Endothelial cell of umbilical vein (primary cell): ENCODE results near the gene CXCR1. TPM values are rescaled to one million over a fixed set of nuclear protein-coding genes. Genes with fewer than 3 reads are reported as not detected.

Experiments
- Bru-seq: library from RNA; stranded (reverse); fragments of 400-500 nt; gene quantifications from one replicate; lab custom pipeline; 2021; lab: Mats Ljungman, UMichigan
- BruChase-seq, 2 experiments: library from RNA; stranded (reverse); fragments of 400-500 nt; gene quantifications; one replicate each; lab custom pipeline; 2021; lab: Mats Ljungman, UMichigan
- BruUV-seq: library from RNA; stranded (reverse); fragments of 400-500 nt; replicated peaks from 2 replicates; lab custom pipeline; 2021; lab: Mats Ljungman, UMichigan
- CTCF ChIA-PET: fragments of 300-600, 350-600 bp; sonication (Branson Sonifier 250); formaldehyde crosslinking; loops from one replicate; lab custom pipeline; 2021; ENCODE audit warnings: antibody characterized with exemption, inconsistent platforms; lab: Charles Lee
- POLR2A ChIA-PET: fragments of 300-600, 350-600 bp; sonication (Branson Sonifier 250); formaldehyde crosslinking; loops from one replicate; lab custom pipeline; 2021; ENCODE audit warnings: antibody characterized with exemption, inconsistent platforms; lab: Charles Lee
- DNase-seq: peaks from one replicate; pipeline ENCODE4 v3.0.0-alpha.2; 2011; ENCODE audit warnings: low read depth, low spot score
- FAIRE-seq: peaks from 2 replicates; lab custom pipeline; 2011; peaks lifted over from hg19 to GRCh38; lab: Jason Lieb, UNC
- H2AFZ ChIP-seq: 2 replicates; pipeline ENCODE4 v1.6.0; 2012; ENCODE audit warnings: low read depth, low read length, control low read depth, inconsistent platforms
- H3K27ac ChIP-seq: 2 replicates; pipeline ENCODE4 v1.5.1; 2011; ENCODE audit warnings: low read depth, mild to moderate bottlenecking, control low read depth, low read length, moderate library complexity; ENCODE audit not compliant: insufficient read depth
- H3K27me3 ChIP-seq, 2 experiments: 2 replicates each; pipeline versions ENCODE4 v1.6.0 to v1.6.1; 2011; ENCODE audit warnings: low read length in 2 of 2, mixed read lengths in 1 of 2; ENCODE audit not compliant: control insufficient read depth in 2 of 2, insufficient read depth in 2 of 2
- H3K36me3 ChIP-seq, 2 experiments: 2 replicates in 1 of 2; 3 replicates in 1 of 2; pipeline ENCODE4 v1.5.1; 2011; ENCODE audit warnings: low read length in 2 of 2, mild to moderate bottlenecking in 1 of 2, moderate library complexity in 1 of 2; ENCODE audit not compliant: control insufficient read depth in 2 of 2, insufficient read depth in 2 of 2; ENCODE audit errors: extremely low read depth in 1 of 2
- H3K4me1 ChIP-seq: 3 replicates; pipeline ENCODE4 v1.5.1; 2011; ENCODE audit warnings: mild to moderate bottlenecking, low read length; ENCODE audit not compliant: control insufficient read depth, insufficient read depth; ENCODE audit errors: extremely low read depth
- H3K4me2 ChIP-seq: 2 replicates; pipeline ENCODE4 v1.6.1; 2011; ENCODE audit warnings: low read length, control low read depth, mixed read lengths; ENCODE audit not compliant: insufficient read depth
- H3K4me3 ChIP-seq, 3 experiments: fragments of 200-600 bp in 1 of 3; sonication (generic), shearing (Covaris generic) in 1 of 3; replicated peaks in 1 of 3; 2 replicates each; pipeline ENCODE4 v1.5.1; 2011 to 2016; ENCODE audit warnings: control low read depth in 3 of 3, low read length in 3 of 3, mild to moderate bottlenecking in 2 of 3, inconsistent platforms in 1 of 3, low read depth in 1 of 3, moderate library complexity in 1 of 3; ENCODE audit not compliant: insufficient read depth in 1 of 3
- H3K79me2 ChIP-seq: 2 replicates; pipeline ENCODE4 v1.6.0; 2012; ENCODE audit warnings: low read length, inconsistent platforms; ENCODE audit not compliant: control insufficient read depth, insufficient read depth
- H3K9ac ChIP-seq: replicated peaks from 2 replicates; pipeline ENCODE3; 2011; ENCODE audit warnings: low read length, control low read depth; ENCODE audit not compliant: insufficient read depth; ENCODE audit errors: extremely low read depth
- H3K9me1 ChIP-seq: replicated peaks from 3 replicates; pipeline ENCODE4 v1.6.0; 2011; ENCODE audit warnings: mild to moderate bottlenecking, low read length; ENCODE audit not compliant: control insufficient read depth, insufficient read depth; ENCODE audit errors: extremely low read depth
- H3K9me3 ChIP-seq: replicated peaks from 2 replicates; pipeline ENCODE4 v1.5.1; 2012; ENCODE audit warnings: low read length, inconsistent platforms; ENCODE audit not compliant: control insufficient read depth, insufficient read depth
- H4K20me1 ChIP-seq: replicated peaks from 2 replicates; pipeline ENCODE3; 2011; ENCODE audit warnings: mild to moderate bottlenecking, low read length; ENCODE audit not compliant: control insufficient read depth, insufficient read depth; ENCODE audit errors: extremely low read depth
- FOS ChIP-seq: IDR thresholded peaks from 2 replicates; pipeline ENCODE4 v1.6.1; 2011; ENCODE audit warnings: mild to moderate bottlenecking, low read length, moderate library complexity, borderline replicate concordance; ENCODE audit not compliant: insufficient read depth
- GATA2 ChIP-seq: IDR thresholded peaks from 2 replicates; pipeline ENCODE4 v1.7.0; 2011; ENCODE audit warnings: low read depth, mild to moderate bottlenecking, moderate library complexity, mixed read lengths, low read length; ENCODE audit not compliant: insufficient read length, insufficient read depth
- MYC ChIP-seq: IDR thresholded peaks from one replicate; pipeline ENCODE4 v1.6.1; 2011; ENCODE audit warnings: mild to moderate bottlenecking, low read depth, low read length
- POLR2A ChIP-seq: IDR thresholded peaks from 2 replicates; pipeline ENCODE4 v1.6.1; 2012; ENCODE audit warnings: low read depth, mild to moderate bottlenecking, control low read depth, low read length
- dilution Hi-C: fragments of 300-500 bp; cut with MboI; formaldehyde crosslinking; loops from one replicate; pipeline ENCODE4 v1.15.0; 2019; ENCODE audit warnings: low sequenced_read_pairs; ENCODE audit not compliant: extremely low pct_ligation_motif_present
- intact Hi-C: fragments of 100-400 bp; cut with micrococcal nuclease; formaldehyde crosslinking; loops from one replicate; pipeline ENCODE4 v1.10.0; 2022
- long read RNA-seq: library from polyadenylated mRNA; stranded (forward); transcript quantifications from one replicate; pipeline ENCODE4 v2.0.0, GENCODE V29; 2021
- polyA minus RNA-seq, 3 experiments: library from RNA; depleted of rRNA, polyadenylated mRNA; stranded (reverse); fragments of >200 nt; gene quantifications; 1 replicate in 1 of 3; 2 replicates in 2 of 3; pipeline ENCODE4 v1.2.3, GENCODE V29; 2011
- polyA plus RNA-seq, 4 experiments: library from polyadenylated mRNA; depleted of rRNA in 3 of 4; stranded (reverse) in 3 of 4; unstranded in 1 of 4; fragments of >200 nt; gene quantifications; 2 replicates each; pipeline versions ENCODE4 v1.2.1 to v1.2.3, GENCODE V29; 2011 to 2012; ENCODE audit warnings: missing spikeins in 1 of 4
- total RNA-seq: library from RNA; stranded (reverse); gene quantifications from 2 replicates; pipeline ENCODE4 v1.2.3, GENCODE V29; 2021
- TF ChIP-seq, protein P1 (sequence below): IDR thresholded peaks from 2 replicates; pipeline ENCODE4 v1.6.1; 2011; ENCODE audit not compliant: insufficient read depth, insufficient read length
- TF ChIP-seq, protein P2 (sequence below), 2 donors: IDR thresholded peaks; 1 replicate in 1 of 2; 2 replicates in 1 of 2; pipeline ENCODE4 v1.5.1; 2011; ENCODE audit warnings: low read length in 2 of 2, mild to moderate bottlenecking in 2 of 2, moderate library complexity in 2 of 2, control low read depth in 1 of 2, inconsistent platforms in 1 of 2, low read depth in 1 of 2; ENCODE audit not compliant: insufficient read depth in 1 of 2; ENCODE audit errors: extremely low read depth in 1 of 2

The CXCR1 gene
- not detected in 2 replicates for total RNA-seq
- not detected in 2 replicates for polyA plus RNA-seq
- polyA plus RNA-seq (2011; cell fraction: cytosol; rRNA removed): not detected in 2 replicates
- not detected in 2 replicates for polyA plus RNA-seq (2011; cell fraction: nucleus; rRNA removed)
- polyA plus RNA-seq (2012): not detected in 2 replicates
- polyA minus RNA-seq: not detected in 2 replicates
- not detected for polyA minus RNA-seq (2011; cell fraction: cytosol; rRNA and poly(A)+ RNA removed)
- polyA minus RNA-seq (2011; cell fraction: nucleus; rRNA and poly(A)+ RNA removed): not detected in 2 replicates
- Bru-seq, nascent RNA: not detected
- not detected for BruChase-seq, experiment 1, labeled RNA remaining after a 6-hour chase
- BruChase-seq, experiment 2, labeled RNA remaining after a 2-hour chase: not detected
- long read RNA-seq: 0 reads

DNA sequence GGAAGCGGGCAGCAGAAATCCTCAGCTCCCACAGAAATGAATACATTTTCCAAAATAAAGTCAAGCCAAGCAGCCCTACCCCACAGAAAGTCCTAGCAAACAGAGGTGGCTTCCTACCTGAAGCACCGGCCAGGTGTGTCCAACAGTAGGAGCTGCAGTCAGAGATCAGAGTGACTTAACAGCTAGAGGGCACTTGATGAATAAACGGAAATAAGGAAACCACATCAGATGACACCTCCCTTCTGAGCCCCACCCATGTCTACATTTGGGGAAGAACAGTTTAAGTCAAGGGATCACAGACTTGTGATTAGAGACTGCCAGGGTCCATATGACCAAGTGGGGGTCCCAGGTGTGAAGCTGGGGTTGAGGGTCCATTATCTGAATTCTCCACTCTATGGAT lies at the start of gene CXCR1:
TSS of gene CXCR1 (minus strand) at position 172 of the 400 bp plus-strand sequence. CDS start 1,751 bp downstream, outside the sequence.
- ChIA-PET POLR2A (no interaction called here), CTCF (interaction anchor here (1.7 kb wide), 1 partner anchor 9 kb away, joined by 6 read pairs; no protein-coding TSS in a partner anchor)
- no peaks in the 10 kb centered on the region for H4K20me1 ChIP-seq
- no peak for TF ChIP-seq POLR2A
- no peak for TF ChIP-seq FOS
- no peak for TF ChIP-seq MYC
- TF ChIP-seq GATA2: no peak
- TF ChIP-seq, protein P1, sequence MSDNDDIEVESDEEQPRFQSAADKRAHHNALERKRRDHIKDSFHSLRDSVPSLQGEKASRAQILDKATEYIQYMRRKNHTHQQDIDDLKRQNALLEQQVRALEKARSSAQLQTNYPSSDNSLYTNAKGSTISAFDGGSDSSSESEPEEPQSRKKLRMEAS: no peak
- TF ChIP-seq, protein P2, sequence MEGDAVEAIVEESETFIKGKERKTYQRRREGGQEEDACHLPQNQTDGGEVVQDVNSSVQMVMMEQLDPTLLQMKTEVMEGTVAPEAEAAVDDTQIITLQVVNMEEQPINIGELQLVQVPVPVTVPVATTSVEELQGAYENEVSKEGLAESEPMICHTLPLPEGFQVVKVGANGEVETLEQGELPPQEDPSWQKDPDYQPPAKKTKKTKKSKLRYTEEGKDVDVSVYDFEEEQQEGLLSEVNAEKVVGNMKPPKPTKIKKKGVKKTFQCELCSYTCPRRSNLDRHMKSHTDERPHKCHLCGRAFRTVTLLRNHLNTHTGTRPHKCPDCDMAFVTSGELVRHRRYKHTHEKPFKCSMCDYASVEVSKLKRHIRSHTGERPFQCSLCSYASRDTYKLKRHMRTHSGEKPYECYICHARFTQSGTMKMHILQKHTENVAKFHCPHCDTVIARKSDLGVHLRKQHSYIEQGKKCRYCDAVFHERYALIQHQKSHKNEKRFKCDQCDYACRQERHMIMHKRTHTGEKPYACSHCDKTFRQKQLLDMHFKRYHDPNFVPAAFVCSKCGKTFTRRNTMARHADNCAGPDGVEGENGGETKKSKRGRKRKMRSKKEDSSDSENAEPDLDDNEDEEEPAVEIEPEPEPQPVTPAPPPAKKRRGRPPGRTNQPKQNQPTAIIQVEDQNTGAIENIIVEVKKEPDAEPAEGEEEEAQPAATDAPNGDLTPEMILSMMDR (IDR thresholded peaks at IDR 0.05; ENCODE audit: extremely low read depth in 1 of 2, insufficient read depth in 1 of 2, low read depth in 1 of 2, low read length in 2 of 2): no peak
- dilution Hi-C loops (no loop called here), intact Hi-C loops (loop anchor here (5.0 kb wide), 1 partner anchor 91 kb away; no protein-coding TSS in a partner anchor)
- peaks cover 15 to 20% of the 10 kb centered on the region in 2 experiments for H3K27me3 ChIP-seq
- no peaks in the 10 kb centered on the region for H3K36me3 ChIP-seq
- DNase-seq: no peak
- no peaks in the 10 kb centered on the region for H3K4me1 ChIP-seq
- FAIRE-seq: no peak
- H3K79me2 ChIP-seq: no peaks in the 10 kb centered on the region
- no peak within 1 kb of the TSS for H2AFZ ChIP-seq
- H3K9ac ChIP-seq: no peak within 1 kb of the TSS
- H3K9me1 ChIP-seq: no peaks in the 10 kb centered on the region
- H3K9me3 ChIP-seq: no peaks in the 10 kb centered on the region
- BruUV-seq: no TSS peak
- H3K27ac ChIP-seq: no peak within 1 kb of the TSS
- H3K4me3 ChIP-seq: no peak within 1 kb of the TSS
- H3K4me2 ChIP-seq: no peak within 1 kb of the TSS
